ENCODE measurements around the gene DNAJB4. TPM values are rescaled to one million over a fixed set of nuclear protein-coding genes. Genes with fewer than 3 reads are reported as not detected.

The DNAJB4 gene
- total and polyA plus RNA-seq, 2 of the 13 experiments (the other 11 are each of a cell fraction or from before 2014, with no cell fraction given), result 4.4 to 18.6 TPM

GRCh38 chr1:77978969-77979876 is 25.5 kb upstream of the DNAJB4 start, which contains the start of gene FUBP1 (continued):
- TF ChIP-seq ZFP41 (CRISPR knock-in tag; IDR thresholded peaks at IDR 0.05; ENCODE audit: borderline replicate concordance) (no peak), POLR2A (IDR thresholded peaks at IDR 0.05; ENCODE audit: insufficient read depth in 1 of 2, low read depth in 2 of 2, low read length in 2 of 2) (peak; percentile 89 to 99), ZBTB3 (CRISPR knock-in tag; IDR thresholded peaks at IDR 0.05; ENCODE audit: borderline replicate concordance, low read depth) (no peak), FOXC1 (CRISPR knock-in tag; IDR thresholded peaks at IDR 0.05; ENCODE audit: borderline replicate concordance) (no peak), ZBTB42 (CRISPR knock-in tag; IDR thresholded peaks at IDR 0.05) (no peak), ZNF770 (CRISPR knock-in tag; IDR thresholded peaks at IDR 0.05) (no peak; the same call in 1 of the 2 replicates), MXD3 (CRISPR knock-in tag; IDR thresholded peaks at IDR 0.05) (peak; percentile 61; the same call in 1 of the 2 replicates), ZNF160 (CRISPR knock-in tag; IDR thresholded peaks at IDR 0.05) (no peak), GLI4 (CRISPR knock-in tag; IDR thresholded peaks at IDR 0.05; ENCODE audit: borderline replicate concordance) (no peak), PHF8 (CRISPR knock-in tag; IDR thresholded peaks at IDR 0.05) (peak; percentile 85), ZNF205 (CRISPR knock-in tag; IDR thresholded peaks at IDR 0.05) (no peak), SNAPC4 (CRISPR knock-in tag; IDR thresholded peaks at IDR 0.05) (peak; percentile 94), ZNF362 (CRISPR knock-in tag; IDR thresholded peaks at IDR 0.05; ENCODE audit: borderline replicate concordance) (peak; percentile 17; the same call in 1 of the 2 replicates), TARDBP (CRISPR knock-in tag; IDR thresholded peaks at IDR 0.05) (peak; percentile 40; the same call in 1 of the 2 replicates), RORA (CRISPR knock-in tag; IDR thresholded peaks at IDR 0.05) (no peak), MIER2 (CRISPR knock-in tag; IDR thresholded peaks at IDR 0.05) (no peak), HNRNPH1 (optimal IDR thresholded peaks at IDR 0.05; ENCODE audit: low read depth, low read length) (peak; percentile 80), ZBTB7B (CRISPR knock-in tag; IDR thresholded peaks at IDR 0.05) (0 out of 2 replicates have a peak, but pooled peaks have one; percentile 47), ZNF414 (CRISPR knock-in tag; IDR thresholded peaks at IDR 0.05) (no peak)
